GM13977 (cell line): ENCODE data around the gene DNASE1L1.

Experiments
- DNase-seq: peaks from one replicate; pipeline ENCODE4 v3.0.0; 2012; ENCODE audit warnings: low spot score
- CTCF ChIP-seq: IDR thresholded peaks from 2 replicates; pipeline ENCODE4 v1.5.1; 2012; ENCODE audit warnings: mild to moderate bottlenecking, control low read depth; ENCODE audit not compliant: insufficient read depth; ENCODE audit errors: extremely low read depth, missing control alignments
- in situ Hi-C: fragments of 300-500 bp; cut with MboI; formaldehyde crosslinking; loops from one replicate; pipeline ENCODE4 v1.12.0; 2022; ENCODE audit warnings: low sequenced_read_pairs, low pct_unique_long_range_greater_than_20kb, mixed read lengths, inconsistent platforms; ENCODE audit not compliant: unreplicated experiment

DNASE1L1 gene

GRCh38 chrX:154436983-154437752 is 28.1 kb upstream of the DNASE1L1 start, which contains the start of gene GDI1:
Gene GDI1, plus strand, starts transcription at chrX:154437154. Its CDS starts 101 bp downstream, at chrX:154437255.
- peak; percentile 75 for DNase-seq
- TF ChIP-seq CTCF: no peak
- in situ Hi-C loops: no loop called here

DNA sequence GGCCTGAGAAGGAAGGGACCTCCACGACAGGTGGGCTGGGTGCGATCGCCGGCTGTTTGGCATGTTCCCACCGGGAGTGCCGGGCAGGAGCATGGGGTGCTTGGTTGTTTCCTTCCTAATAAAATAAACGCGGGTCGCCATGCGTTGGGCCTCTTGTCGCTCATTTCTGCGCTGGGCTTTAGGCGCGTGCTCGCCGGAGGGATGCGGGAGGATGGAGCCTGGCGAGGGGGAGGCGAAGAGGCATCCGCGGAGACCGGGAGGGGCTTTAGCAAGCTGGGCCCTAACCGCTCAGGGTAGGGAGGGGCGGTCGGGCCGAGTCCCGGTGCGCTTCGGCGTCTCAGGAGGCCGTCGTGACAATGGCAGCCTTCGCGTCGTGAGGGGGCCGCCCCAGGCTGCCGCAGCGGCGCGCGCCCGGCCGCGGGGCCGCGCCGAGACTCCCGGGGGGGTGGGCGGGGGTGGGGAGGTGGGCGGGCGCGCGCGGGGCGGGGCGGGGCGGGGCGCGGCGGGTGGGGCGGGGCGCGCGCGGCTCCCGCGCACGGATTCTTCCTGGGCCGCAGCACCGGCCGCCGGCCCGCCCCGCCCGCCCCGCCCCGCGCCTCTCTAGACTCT is 27.4 kb upstream of the DNASE1L1 start:
- DNase-seq: peak; percentile 89
- TF ChIP-seq CTCF: no peak
- in situ Hi-C loops: no loop called here

DNA sequence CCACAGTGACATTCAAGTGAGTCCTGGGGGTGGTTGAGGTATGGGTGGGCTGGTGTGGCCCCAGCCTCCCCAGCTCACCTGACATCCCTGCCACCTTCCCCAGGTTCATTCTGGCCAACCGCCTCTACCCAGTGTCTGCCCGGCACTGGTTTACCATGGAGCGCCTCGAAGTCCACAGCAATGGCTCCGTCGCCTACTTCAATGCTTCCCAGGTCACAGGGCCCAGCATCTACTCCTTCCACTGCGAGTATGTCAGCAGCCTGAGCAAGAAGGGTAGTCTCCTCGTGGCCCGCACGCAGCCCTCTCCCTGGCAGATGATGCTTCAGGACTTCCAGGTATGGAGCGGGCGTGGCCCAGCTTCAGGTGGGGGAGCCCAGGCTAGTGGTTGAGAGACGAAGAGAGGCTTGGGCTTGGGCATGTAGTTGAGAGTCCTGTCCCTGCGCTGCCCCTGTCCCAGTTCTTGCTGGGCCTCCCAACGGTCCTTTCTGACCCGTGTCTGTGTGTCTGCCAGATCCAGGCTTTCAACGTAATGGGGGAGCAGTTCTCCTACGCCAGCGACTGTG is 26.2 kb upstream of the DNASE1L1 start:
- no peak for TF ChIP-seq CTCF
- in situ Hi-C loops: no loop called here
- no peak for DNase-seq

GRCh38 chrX:154434394-154435168 is 25.5 kb upstream of the DNASE1L1 start:
- DNase-seq: no peak
- no peak for TF ChIP-seq CTCF
- in situ Hi-C loops: no loop called here

DNA sequence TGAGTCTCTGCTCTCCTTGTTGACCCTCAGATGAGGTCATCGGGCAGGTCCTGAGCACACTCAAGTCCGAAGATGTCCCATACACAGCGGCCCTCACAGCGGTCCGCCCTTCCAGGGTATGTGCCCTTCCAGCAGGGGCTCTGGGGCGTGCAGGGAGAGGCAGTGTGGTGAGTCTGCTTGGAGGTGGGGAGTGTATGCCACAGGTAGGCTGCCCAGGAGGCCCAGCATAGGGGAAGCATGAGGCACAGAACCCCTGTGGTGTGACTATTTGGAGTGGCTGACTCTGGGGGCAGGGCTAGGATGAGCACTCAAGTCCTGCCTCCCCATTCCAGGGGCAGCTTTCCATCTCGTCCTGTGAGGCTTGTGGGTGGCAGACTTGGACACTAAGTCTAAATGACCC is 24.6 kb upstream of the DNASE1L1 start:
- TF ChIP-seq CTCF: no peak
- in situ Hi-C loops: no loop called here
- no peak for DNase-seq

DNA sequence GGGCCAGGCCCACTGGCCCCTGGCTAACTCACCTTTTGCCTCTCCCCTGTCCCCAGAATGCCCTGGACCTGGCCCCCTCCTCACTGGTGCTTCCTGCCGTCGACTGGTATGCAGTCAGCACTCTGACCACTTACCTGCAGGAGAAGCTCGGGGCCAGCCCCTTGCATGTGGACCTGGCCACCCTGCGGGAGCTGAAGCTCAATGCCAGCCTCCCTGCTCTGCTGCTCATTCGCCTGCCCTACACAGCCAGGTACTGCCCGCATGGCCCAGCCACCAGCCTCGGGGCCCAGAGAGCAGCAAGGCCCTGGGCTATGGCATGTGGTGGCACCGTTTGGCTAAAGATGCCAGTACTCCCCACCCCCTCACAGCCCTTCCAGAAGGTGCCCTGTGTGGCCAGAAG is 23.2 kb upstream of the DNASE1L1 start:
- in situ Hi-C loops: no loop called here
- no peak for DNase-seq
- no peak for TF ChIP-seq CTCF
